BJ (cell line): Measurements from ENCODE around the gene TMEM51. TPM values are rescaled to one million over a fixed set of nuclear protein-coding genes. Genes with fewer than 3 reads are reported as not detected.

Source experiments
- CTCF ChIA-PET: fragments of 350-600 bp; formaldehyde crosslinking; extraction: SDS; loops from one replicate; lab custom pipeline; 2021; ENCODE audit warnings: antibody characterized with exemption, inconsistent platforms; lab: Yijun Ruan, JAX
- POLR2A ChIA-PET: fragments of 300-600 bp; sonication (Branson Sonifier 250); formaldehyde crosslinking; extraction: SDS; loops from one replicate; lab custom pipeline; 2021; ENCODE audit warnings: antibody characterized with exemption; lab: Charles Lee
- DNase-seq: peaks from one replicate; pipeline ENCODE4 v3.0.0-alpha.2; 2011; ENCODE audit warnings: low read depth
- H3K27me3 ChIP-seq: 2 replicates; pipeline ENCODE4 v1.6.0; 2011; ENCODE audit warnings: low read length; ENCODE audit not compliant: control insufficient read depth, insufficient read depth
- H3K36me3 ChIP-seq: 2 replicates; pipeline ENCODE4 v1.5.1; 2011; ENCODE audit warnings: low read length; ENCODE audit not compliant: control insufficient read depth, insufficient read depth
- H3K4me3 ChIP-seq: 2 replicates; pipeline ENCODE4 v1.5.1; 2011; ENCODE audit warnings: low read depth, mild to moderate bottlenecking, control low read depth, low read length
- polyA plus RNA-seq: library from polyadenylated mRNA; depleted of rRNA; stranded (reverse); fragments of >200 nt; gene quantifications from 2 replicates; pipeline ENCODE4 v1.2.3, GENCODE V29; 2011
- TF ChIP-seq, protein P1 (sequence below): IDR thresholded peaks from 2 replicates; pipeline ENCODE4 v1.5.1; 2011; ENCODE audit warnings: low read depth, mild to moderate bottlenecking, control low read depth, inconsistent platforms, low read length, moderate library complexity; ENCODE audit not compliant: insufficient read depth

Gene TMEM51
- polyA plus RNA-seq, 1 experiment = 2.0 TPM

DNA sequence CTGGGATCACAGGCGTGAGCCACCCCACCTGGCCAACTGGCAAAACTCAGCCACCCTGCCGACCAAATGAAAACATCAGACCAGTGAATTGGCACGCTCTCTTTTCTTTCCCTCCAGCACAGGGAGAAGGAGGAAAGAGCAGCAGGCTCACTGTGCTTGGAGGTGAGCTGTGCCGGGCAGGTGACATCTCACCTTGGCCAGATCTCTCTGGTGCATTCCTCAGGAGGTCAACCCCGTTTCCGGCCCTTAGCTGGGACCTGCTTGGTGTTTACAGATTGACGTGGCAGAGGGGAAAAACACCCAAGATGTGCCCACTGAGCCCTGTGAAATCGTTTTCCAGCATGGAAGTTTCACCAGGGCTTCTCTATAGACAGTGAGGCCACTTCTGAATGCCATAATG is 45.1 kb downstream of the TMEM51 start:
- Histone ChIP-seq H3K36me3 (no peaks in the 10 kb centered on the region), H3K27me3 (peaks cover 1% of the 10 kb centered on the region; the same call in 1 of the 2 replicates), H3K4me3 (no peak overlapping the region)
- TF ChIP-seq, protein P1, sequence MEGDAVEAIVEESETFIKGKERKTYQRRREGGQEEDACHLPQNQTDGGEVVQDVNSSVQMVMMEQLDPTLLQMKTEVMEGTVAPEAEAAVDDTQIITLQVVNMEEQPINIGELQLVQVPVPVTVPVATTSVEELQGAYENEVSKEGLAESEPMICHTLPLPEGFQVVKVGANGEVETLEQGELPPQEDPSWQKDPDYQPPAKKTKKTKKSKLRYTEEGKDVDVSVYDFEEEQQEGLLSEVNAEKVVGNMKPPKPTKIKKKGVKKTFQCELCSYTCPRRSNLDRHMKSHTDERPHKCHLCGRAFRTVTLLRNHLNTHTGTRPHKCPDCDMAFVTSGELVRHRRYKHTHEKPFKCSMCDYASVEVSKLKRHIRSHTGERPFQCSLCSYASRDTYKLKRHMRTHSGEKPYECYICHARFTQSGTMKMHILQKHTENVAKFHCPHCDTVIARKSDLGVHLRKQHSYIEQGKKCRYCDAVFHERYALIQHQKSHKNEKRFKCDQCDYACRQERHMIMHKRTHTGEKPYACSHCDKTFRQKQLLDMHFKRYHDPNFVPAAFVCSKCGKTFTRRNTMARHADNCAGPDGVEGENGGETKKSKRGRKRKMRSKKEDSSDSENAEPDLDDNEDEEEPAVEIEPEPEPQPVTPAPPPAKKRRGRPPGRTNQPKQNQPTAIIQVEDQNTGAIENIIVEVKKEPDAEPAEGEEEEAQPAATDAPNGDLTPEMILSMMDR = no peak
- POLR2A ChIA-PET = no interaction called here
- DNase-seq = no peak
- CTCF ChIA-PET = no interaction called here

DNA sequence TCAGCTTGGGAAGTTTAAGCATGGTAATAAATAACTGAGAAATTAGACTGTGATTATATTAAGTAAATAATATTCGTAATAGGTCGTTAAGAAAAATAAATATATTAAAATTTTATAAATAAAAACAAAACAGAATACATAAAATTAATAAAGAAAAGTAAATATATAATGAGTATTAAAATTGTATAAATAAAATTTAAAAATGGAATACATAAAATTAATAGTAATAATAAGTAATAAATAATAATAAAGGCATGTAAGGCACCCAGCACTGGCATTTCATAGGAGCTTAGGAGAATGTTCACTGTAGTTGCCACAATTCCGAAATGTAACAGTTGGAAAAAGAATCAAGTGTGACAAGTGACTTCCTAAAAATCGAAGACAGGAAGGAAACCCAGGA is 47.7 kb downstream of the TMEM51 start:
- H3K4me3 ChIP-seq = no peak overlapping the region
- TF ChIP-seq, protein P1 = no peak
- ChIA-PET POLR2A (no interaction called here), CTCF (interaction anchor here (1.0 to 1.6 kb wide), 3 partner anchors 10 to 44 kb away, joined by 3 to 5 read pairs (median 3); no protein-coding TSS in a partner anchor)
- H3K27me3 ChIP-seq = peaks cover 1% of the 10 kb centered on the region; the same call in 1 of the 2 replicates
- H3K36me3 ChIP-seq = no peaks in the 10 kb centered on the region
- no peak for DNase-seq

- DNase-seq = no peak
- H3K36me3 ChIP-seq = no peaks in the 10 kb centered on the region
- ChIA-PET CTCF (interaction anchor here (1.0 kb wide), 1 partner anchor 45 kb away, joined by 3 read pairs; no protein-coding TSS in a partner anchor), POLR2A (no interaction called here)
- H3K27me3 ChIP-seq = peaks cover 1% of the 10 kb centered on the region
- TF ChIP-seq, protein P1 = no peak
- H3K4me3 ChIP-seq = no peak overlapping the region
Observed at GRCh38 chr1:15201849-15202551, 48.5 kb downstream of the TMEM51 start.

DNA sequence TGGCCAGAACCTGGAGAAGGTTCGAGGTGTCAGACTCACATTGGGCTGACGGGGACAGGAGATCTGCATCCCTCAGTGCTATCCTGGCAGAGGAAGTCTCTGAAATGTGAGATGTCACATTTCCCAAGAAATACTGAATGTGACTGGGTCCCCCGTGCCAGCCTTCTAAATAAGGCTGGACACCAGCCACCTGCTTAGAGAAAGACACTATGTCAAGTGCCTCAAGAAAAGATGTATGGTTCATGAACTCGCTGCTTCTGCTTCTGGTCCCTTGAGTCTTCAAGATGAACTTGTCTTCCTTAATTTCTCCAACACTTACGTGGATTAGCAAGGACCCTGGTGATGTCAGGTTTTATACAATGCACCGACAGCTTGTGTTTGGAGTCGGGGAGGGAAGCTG is 51.4 kb downstream of the TMEM51 start:
- H3K36me3 ChIP-seq = no peaks in the 10 kb centered on the region
- TF ChIP-seq, protein P1 = no peak
- peaks cover 4% of the 10 kb centered on the region for H3K27me3 ChIP-seq
- ChIA-PET CTCF (interaction anchor here (0.6 kb wide), 1 partner anchor 68 kb away, joined by 3 read pairs; no protein-coding TSS in a partner anchor), POLR2A (no interaction called here)
- no peak overlapping the region for H3K4me3 ChIP-seq
- no peak for DNase-seq

DNA sequence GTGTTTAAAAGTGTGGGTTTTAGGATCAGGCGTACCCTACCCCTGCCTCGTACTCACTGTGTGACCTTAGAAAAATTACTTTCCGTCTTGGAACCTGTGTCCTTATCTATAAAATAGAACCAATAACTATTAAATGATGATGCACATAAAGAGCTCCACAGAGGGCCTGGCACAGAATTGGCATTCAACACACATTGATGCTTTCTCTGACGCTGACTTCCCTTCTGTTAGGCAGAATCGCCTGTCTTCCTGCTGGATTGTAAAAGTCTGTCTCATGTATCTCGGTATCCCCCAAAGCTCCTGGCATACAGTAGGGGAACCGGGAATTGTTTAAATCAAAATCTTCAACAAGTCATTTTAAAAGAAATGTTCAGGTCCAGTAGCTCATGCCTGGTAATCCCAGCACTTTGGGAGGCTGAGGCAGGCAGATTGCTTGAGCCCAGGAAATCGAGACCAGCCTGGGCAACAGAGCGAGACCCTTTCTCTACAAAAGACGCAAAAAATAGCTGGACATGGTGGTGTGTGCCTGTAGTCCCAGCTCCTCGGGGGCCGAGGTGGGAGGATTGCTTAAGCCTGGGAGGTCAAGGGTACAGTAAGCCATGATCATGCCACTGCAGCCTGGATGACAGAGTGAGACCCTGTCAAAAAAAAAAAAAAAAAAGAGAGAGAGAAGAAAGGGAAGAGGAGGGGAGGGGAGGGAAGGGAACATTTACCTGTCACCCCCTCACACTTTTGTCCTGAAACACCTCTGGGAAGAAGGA is 52.2 kb downstream of the TMEM51 start:
- no peak overlapping the region for H3K4me3 ChIP-seq
- TF ChIP-seq, protein P1 = no peak
- H3K27me3 ChIP-seq = peaks cover 4% of the 10 kb centered on the region
- ChIA-PET CTCF (interaction anchor here (0.6 kb wide), 1 partner anchor 68 kb away, joined by 3 read pairs; no protein-coding TSS in a partner anchor), POLR2A (no interaction called here)
- no peak for DNase-seq
- H3K36me3 ChIP-seq = no peaks in the 10 kb centered on the region
